HepG2 (cell line): ENCODE measurements around the gene KLHL36. TPM values are rescaled to one million over a fixed set of nuclear protein-coding genes. Genes with fewer than 3 reads are reported as not detected.

ENCODE experiments used
- ASH2L ChIP-seq: fragments of 300-600, 200-600 bp; sonication (generic); IDR thresholded peaks from 2 replicates; pipeline ENCODE4 v1.7.0; 2017; ENCODE audit warnings: low read depth, mild to moderate bottlenecking, moderate library complexity, mixed read lengths, low read length; ENCODE audit not compliant: insufficient read length
- ATAD3A ChIP-seq: sonication (generic); formaldehyde crosslinking; IDR thresholded peaks from 2 replicates; pipeline ENCODE4 v1.4.0; 2020; ENCODE audit warnings: missing genetic modification reagents
- CEBPG ChIP-seq: IDR thresholded peaks from 2 replicates; pipeline ENCODE4 v1.6.1; 2016
- CREM ChIP-seq, 2 experiments: sonication (generic) in 1 of 2; formaldehyde crosslinking in 1 of 2; IDR thresholded peaks; 2 replicates each; pipeline versions ENCODE4 v1.4.0 to v1.6.1; 2016 to 2020; ENCODE audit warnings: antibody characterized with exemption in 1 of 2, mild to moderate bottlenecking in 1 of 2, missing genetic modification reagents in 1 of 2
- CSRNP1 ChIP-seq: sonication (generic); formaldehyde crosslinking; IDR thresholded peaks from 2 replicates; pipeline ENCODE4 v1.8.1; 2023; ENCODE audit warnings: mild to moderate bottlenecking, missing genetic modification reagents
- DNMT1 ChIP-seq: sonication (generic); formaldehyde crosslinking; IDR thresholded peaks from 2 replicates; pipeline ENCODE4 v1.5.1; 2020; ENCODE audit warnings: mild to moderate bottlenecking, missing genetic modification reagents
- GABPB1 ChIP-seq: IDR thresholded peaks from 2 replicates; pipeline ENCODE4 v1.6.1; 2016; ENCODE audit warnings: mild to moderate bottlenecking, missing genetic modification reagents, moderate library complexity, missing compliant biosample characterization
- POGZ ChIP-seq: sonication (generic); formaldehyde crosslinking; IDR thresholded peaks from 2 replicates; pipeline ENCODE4 v1.4.0; 2020; ENCODE audit warnings: mild to moderate bottlenecking, missing genetic modification reagents
- POLR2A ChIP-seq, 2 experiments: IDR thresholded peaks; 2 replicates each; pipeline ENCODE4 v1.6.1; 2011; ENCODE audit warnings: low read depth in 2 of 2, low read length in 2 of 2, mild to moderate bottlenecking in 1 of 2, moderate library complexity in 1 of 2; ENCODE audit not compliant: insufficient read depth in 1 of 2
- RARA ChIP-seq: IDR thresholded peaks from 2 replicates; pipeline ENCODE4 v1.6.1; 2016; ENCODE audit warnings: missing genetic modification reagents, missing compliant biosample characterization
- RNF2 ChIP-seq: fragments of 450-650 bp; conservative IDR thresholded peaks from 2 replicates; pipeline ENCODE4 v1.6.1; 2016; ENCODE audit warnings: low read depth
- SMAD3 ChIP-seq: sonication (generic); formaldehyde crosslinking; IDR thresholded peaks from 2 replicates; pipeline ENCODE4 v1.4.0; 2020; ENCODE audit warnings: missing genetic modification reagents
- SP2 ChIP-seq: sonication (generic); formaldehyde crosslinking; IDR thresholded peaks from 2 replicates; pipeline ENCODE4 v1.5.1; 2020; ENCODE audit warnings: mild to moderate bottlenecking, missing genetic modification reagents
- SYNCRIP ChIP-seq: fragments of 200-400 bp; formaldehyde crosslinking; IDR thresholded peaks from 2 replicates; pipeline ENCODE4 v1.6.1; 2018; ENCODE audit warnings: mild to moderate bottlenecking, low read depth, low read length; ENCODE audit not compliant: insufficient read depth
- ZFP36 ChIP-seq: fragments of 150-350 bp; IDR thresholded peaks from 2 replicates; pipeline ENCODE4 v1.6.1; 2018; ENCODE audit warnings: borderline replicate concordance, low read length, low read depth; ENCODE audit not compliant: partially characterized antibody
- ZFP36L1 ChIP-seq: sonication (generic); formaldehyde crosslinking; IDR thresholded peaks from 2 replicates; pipeline ENCODE4 v1.8.0; 2022; ENCODE audit warnings: mild to moderate bottlenecking, missing genetic modification reagents, moderate library complexity
- ZNF281 ChIP-seq: sonication (generic); formaldehyde crosslinking; IDR thresholded peaks from 2 replicates; pipeline ENCODE4 v1.4.0; 2020; ENCODE audit warnings: missing genetic modification reagents, borderline replicate concordance
- ZNF34 ChIP-seq: sonication (generic); formaldehyde crosslinking; IDR thresholded peaks from 2 replicates; pipeline ENCODE4 v1.4.0; 2020; ENCODE audit warnings: mild to moderate bottlenecking, missing genetic modification reagents, borderline replicate concordance
- ZNF430 ChIP-seq: sonication (generic); formaldehyde crosslinking; IDR thresholded peaks from 2 replicates; pipeline ENCODE4 v1.9.0; 2021; ENCODE audit warnings: mild to moderate bottlenecking, missing genetic modification reagents
- ZNF446 ChIP-seq: sonication (generic); formaldehyde crosslinking; IDR thresholded peaks from 2 replicates; pipeline ENCODE4 v1.5.0; 2020; ENCODE audit warnings: mild to moderate bottlenecking, missing genetic modification reagents
- ZNF510 ChIP-seq: sonication (generic); formaldehyde crosslinking; IDR thresholded peaks from 2 replicates; pipeline ENCODE4 v1.4.0; 2020; ENCODE audit warnings: low read depth, mild to moderate bottlenecking, missing genetic modification reagents
- ZNF749 ChIP-seq: sonication (generic); formaldehyde crosslinking; IDR thresholded peaks from 2 replicates; pipeline ENCODE4 v1.8.0; 2022; ENCODE audit warnings: mild to moderate bottlenecking, missing genetic modification reagents, moderate library complexity, borderline replicate concordance
- ZSCAN29 ChIP-seq: sonication (generic); formaldehyde crosslinking; conservative IDR thresholded peaks from 2 replicates; pipeline ENCODE4 v1.4.0; 2020; ENCODE audit warnings: mild to moderate bottlenecking, missing genetic modification reagents
- ZSCAN31 ChIP-seq: sonication (generic); formaldehyde crosslinking; IDR thresholded peaks from 2 replicates; pipeline ENCODE4 v1.5.0; 2020; ENCODE audit warnings: low read depth, mild to moderate bottlenecking, missing genetic modification reagents
- polyA plus RNA-seq, 8 experiments: library from polyadenylated mRNA; depleted of rRNA in 3 of 8; stranded (reverse) in 7 of 8; unstranded in 1 of 8; fragments of >200 nt; fragmentation: Illumina TruSeq in 4 of 8; extraction: Trizol in 4 of 8; gene quantifications; 2 replicates each; pipeline versions ENCODE4 v1.2.1 to v1.2.3, GENCODE V29; 2011 to 2016; ENCODE audit warnings: low read depth in 4 of 8, missing spikeins in 1 of 8, mixed read lengths in 1 of 8; ENCODE audit not compliant: insufficient read depth in 1 of 8
- total RNA-seq, 5 experiments: library from RNA; depleted of rRNA; stranded (reverse); fragments of >200 nt; fragmentation: Illumina TruSeq; extraction: Trizol; gene quantifications; 2 replicates each; pipeline ENCODE4 v1.2.3, GENCODE V29; 2016; ENCODE audit warnings: low read depth in 1 of 5

KLHL36 gene
- total and polyA plus RNA-seq, 2 of the 13 experiments (the other 11 are each of a cell fraction or from before 2014, with no cell fraction given) = 24.3 to 26.0 TPM

- TF ChIP-seq ZNF281 (no peak; the same call in 1 of the 2 replicates), DNMT1 (CRISPR knock-in tag) (peak; percentile 15; the same call in 1 of the 2 replicates), SMAD3 (CRISPR knock-in tag) (no peak), GABPB1 (CRISPR knock-in tag) (peak; percentile 92), SYNCRIP (no peak), RNF2 (no peak), ZNF510 (CRISPR knock-in tag) (no peak), POGZ (CRISPR knock-in tag) (peak; percentile 74), CSRNP1 (no peak; the same call in 1 of the 2 replicates), ATAD3A (CRISPR knock-in tag) (no peak), ZNF446 (CRISPR knock-in tag) (no peak), CEBPG (no peak), POLR2A (IDR thresholded peaks at IDR 0.05; ENCODE audit: insufficient read depth in 1 of 2, low read depth in 2 of 2, low read length in 2 of 2) (peak; percentile 88 to 93), ZNF34 (CRISPR knock-in tag) (no peak), ASH2L (peak; percentile 74), ZFP36 (no peak), ZSCAN31 (peak; percentile 85), ZFP36L1 (CRISPR knock-in tag) (no peak), ZNF430 (CRISPR knock-in tag) (no peak; the same call in 1 of the 2 replicates), ZNF749 (CRISPR knock-in tag) (peak; percentile 20), ZSCAN29 (CRISPR knock-in tag) (peak; percentile 60; the same call in 1 of the 2 replicates), CREM (IDR thresholded peaks at IDR 0.05) (no peak), CREM (CRISPR knock-in tag; IDR thresholded peaks at IDR 0.05) (no peak), RARA (CRISPR knock-in tag) (0 out of 2 replicates have a peak, but pooled peaks have one; percentile 42), SP2 (CRISPR knock-in tag) (no peak)
Observed at GRCh38 chr16:84699712-84700445, 51.6 kb downstream of the KLHL36 start, which contains the start of gene USP10 (continued).
